Endodermal cell (in vitro differentiated cells): ENCODE measurements around the gene CHAF1B. TPM values are rescaled to one million over a fixed set of nuclear protein-coding genes. Genes with fewer than 3 reads are reported as not detected.

Source experiments
- DNase-seq: peaks from one replicate; pipeline ENCODE4 v3.0.0-alpha.2; 2017
- H3K27ac ChIP-seq: 2 replicates; pipeline ENCODE4 v1.5.1; 2013; ENCODE audit warnings: mild to moderate bottlenecking, low read depth, low read length, moderate library complexity
- H3K27me3 ChIP-seq: 2 replicates; pipeline ENCODE4 v1.6.1; 2013; ENCODE audit warnings: mild to moderate bottlenecking, low read length, moderate library complexity; ENCODE audit not compliant: insufficient read depth, control insufficient read depth, poor library complexity, severe bottlenecking
- H3K36me3 ChIP-seq: 2 replicates; pipeline ENCODE4 v1.7.0; 2013; ENCODE audit warnings: mild to moderate bottlenecking, low read length, moderate library complexity; ENCODE audit not compliant: control insufficient read depth, insufficient read depth
- H3K4me1 ChIP-seq: one replicate; pipeline ENCODE4 v1.7.0; 2013; ENCODE audit warnings: low read length; ENCODE audit not compliant: control insufficient read depth, insufficient read depth
- H3K4me3 ChIP-seq: 2 replicates; pipeline ENCODE4 v1.5.1; 2013; ENCODE audit warnings: mild to moderate bottlenecking, low read length, moderate library complexity
- H3K9ac ChIP-seq: 2 replicates; pipeline ENCODE4 v1.6.1; 2013; ENCODE audit warnings: mild to moderate bottlenecking, low read length, moderate library complexity; ENCODE audit not compliant: poor library complexity, severe bottlenecking; ENCODE audit errors: extremely low read depth
- H3K9me3 ChIP-seq: 2 replicates; pipeline ENCODE4 v1.6.1; 2013; ENCODE audit warnings: mild to moderate bottlenecking, low read length, moderate library complexity; ENCODE audit not compliant: control insufficient read depth
- H3K27ac Mint-ChIP-seq: 2 replicates; pipeline ENCODE4 v1.8.0; 2020; ENCODE audit warnings: mixed read lengths
- H3K27me3 Mint-ChIP-seq: 2 replicates; pipeline ENCODE4 v1.8.0; 2021; ENCODE audit warnings: mild to moderate bottlenecking, mixed read lengths; ENCODE audit not compliant: insufficient read depth
- H3K36me3 Mint-ChIP-seq: 2 replicates; pipeline ENCODE4 v1.8.0; 2020; ENCODE audit warnings: low read depth, mixed read lengths
- H3K4me1 Mint-ChIP-seq: 2 replicates; pipeline ENCODE4 v1.8.0; 2020; ENCODE audit warnings: mixed read lengths
- H3K4me3 Mint-ChIP-seq: 2 replicates; pipeline ENCODE4 v1.8.0; 2020; ENCODE audit warnings: mild to moderate bottlenecking, moderate library complexity, mixed read lengths
- H3K9me3 Mint-ChIP-seq: 2 replicates; pipeline ENCODE4 v1.8.0; 2020; ENCODE audit warnings: mild to moderate bottlenecking, mixed read lengths
- CTCF ChIP-seq: fragments of 200-600 bp; sonication (generic); conservative IDR thresholded peaks from 2 replicates; pipeline ENCODE4 v1.5.0; 2021; ENCODE audit warnings: antibody characterized with exemption, mild to moderate bottlenecking
- WGBS, 2 experiments: methylation state at CpG; one replicate each; pipeline versions ENCODE4 v1.1.5 to v1.1.7; 2013; ENCODE audit warnings: missing lambda C conversion rate in 2 of 2, mixed read lengths in 1 of 2; ENCODE audit not compliant: insufficient coverage in 1 of 2, insufficient read length in 1 of 2; 5-methylcytosine and 5-hydroxymethylcytosine counted together
- total RNA-seq, 2 donors: library from RNA; stranded (reverse); fragmentation: NEBNext Ultra II Directional in 1 of 2; extraction: Animal tissue kit (Norgen Biotek cat#: 25700) in 1 of 2; gene quantifications; 2 replicates in 1 of 2; 3 replicates in 1 of 2; pipeline ENCODE4 v1.2.1, GENCODE V29; 2021

Gene CHAF1B
- total RNA-seq, 2 donors from 2014 or later, result 16.3 to 27.1 TPM

GRCh38 chr21:36430841-36431240 lies 45.6 kb downstream of the CHAF1B start:
- H3K27ac Mint-ChIP-seq, result no peak overlapping the region
- Histone ChIP-seq H3K4me1 (peaks cover 6% of the 10 kb centered on the region), H3K27ac (no peak overlapping the region), H3K9ac (no peak overlapping the region), H3K4me3 (no peak overlapping the region), H3K27me3 (no peaks in the 10 kb centered on the region), H3K36me3 (no peaks in the 10 kb centered on the region), H3K9me3 (no peaks in the 10 kb centered on the region)
- H3K9me3 Mint-ChIP-seq, result no peaks in the 10 kb centered on the region
- H3K4me3 Mint-ChIP-seq, result no peak overlapping the region
- TF ChIP-seq CTCF, result no peak
- peaks cover 23% of the 10 kb centered on the region for H3K4me1 Mint-ChIP-seq
- no peak for DNase-seq
- WGBS, 2 experiments, result 82 to 93% methylated on average over 3 to 4 of the region's 4 CpGs
- H3K36me3 Mint-ChIP-seq, result no peaks in the 10 kb centered on the region
- H3K27me3 Mint-ChIP-seq, result no peaks in the 10 kb centered on the region

GRCh38 chr21:36431252-36431651 lies 46.1 kb downstream of the CHAF1B start:
- no peaks in the 10 kb centered on the region for H3K27me3 Mint-ChIP-seq
- DNase-seq, result no peak
- Histone ChIP-seq H3K4me3 (no peak overlapping the region), H3K9ac (no peak overlapping the region), H3K27me3 (no peaks in the 10 kb centered on the region), H3K27ac (no peak overlapping the region), H3K9me3 (no peaks in the 10 kb centered on the region), H3K4me1 (peaks cover 6% of the 10 kb centered on the region), H3K36me3 (no peaks in the 10 kb centered on the region)
- H3K9me3 Mint-ChIP-seq, result no peaks in the 10 kb centered on the region
- H3K36me3 Mint-ChIP-seq, result no peaks in the 10 kb centered on the region
- WGBS, 2 experiments, result 100% methylated on average over 4 of the region's 4 CpGs
- H3K4me1 Mint-ChIP-seq, result peaks cover 23% of the 10 kb centered on the region
- no peak for TF ChIP-seq CTCF
- no peak overlapping the region for H3K27ac Mint-ChIP-seq
- H3K4me3 Mint-ChIP-seq, result no peak overlapping the region

GRCh38 chr21:36433059-36433709 lies 48.0 kb downstream of the CHAF1B start:
- no peak overlapping the region for H3K4me3 ChIP-seq
- no peak for DNase-seq
- WGBS, 2 experiments, result 87 to 94% methylated on average over 4 to 7 of the region's 7 CpGs
- H3K4me1 ChIP-seq, result peaks cover 6% of the 10 kb centered on the region
- no peaks in the 10 kb centered on the region for H3K27me3 ChIP-seq
- Mint-ChIP-seq H3K9me3 (no peaks in the 10 kb centered on the region), H3K27ac (no peak overlapping the region), H3K27me3 (no peaks in the 10 kb centered on the region), H3K4me3 (no peak overlapping the region), H3K36me3 (no peaks in the 10 kb centered on the region), H3K4me1 (peaks cover 23% of the 10 kb centered on the region)
- H3K27ac ChIP-seq, result no peak overlapping the region
- no peak for TF ChIP-seq CTCF
- no peaks in the 10 kb centered on the region for H3K36me3 ChIP-seq
- H3K9me3 ChIP-seq, result no peaks in the 10 kb centered on the region
- no peak overlapping the region for H3K9ac ChIP-seq
